Adrenal gland (tissue), 12 donors: Measurements from ENCODE around the gene CLCN7. TPM values are rescaled to one million over a fixed set of nuclear protein-coding genes. Genes with fewer than 3 reads are reported as not detected.
"Not testable (repeated sequence)": the region's sequence is repeated elsewhere in the genome, so short reads cannot be mapped to it uniquely, and the experiment has no call there.

Experiments
- DNase-seq, 7 donors: peaks; one replicate each; pipeline ENCODE4 v3.0.0-alpha.2; 2019 to 2020
- H3K27ac ChIP-seq, 5 donors: fragments of 200-600 bp; sonication (generic) in 4 of 5; 1 replicate in 3 of 5; 2 replicates in 2 of 5; pipeline versions ENCODE4 v1.5.1 to v1.8.0; 2016 to 2020; ENCODE audit warnings: mild to moderate bottlenecking in 1 of 5
- H3K27me3 ChIP-seq: fragments of 200-600 bp; 2 replicates; pipeline ENCODE4 v1.8.0; 2021
- H3K36me3 ChIP-seq, 2 donors: fragments of 200-600 bp; replicated peaks in 1 of 2; 1 replicate in 1 of 2; 2 replicates in 1 of 2; pipeline versions ENCODE4 v1.5.1 to v1.8.0; 2018 to 2022
- H3K4me1 ChIP-seq, 2 donors: fragments of 200-600 bp; replicated peaks in 1 of 2; 1 replicate in 1 of 2; 2 replicates in 1 of 2; pipeline versions ENCODE4 v1.5.1 to v1.8.0; 2018 to 2021
- H3K4me3 ChIP-seq, 4 donors: fragments of 200-600 bp; sonication (generic) in 3 of 4; one replicate each; pipeline ENCODE4 v1.5.1; 2016 to 2018
- H3K9me3 ChIP-seq, 3 donors: fragments of 200-600 bp; sonication (generic) in 1 of 3; replicated peaks in 1 of 3; 1 replicate in 2 of 3; 2 replicates in 1 of 3; pipeline versions ENCODE4 v1.5.1 to v1.8.0; 2016 to 2021
- POLR2A ChIP-seq, 2 donors: fragments of 450-650 bp; IDR thresholded peaks; one replicate each; pipeline ENCODE4 v1.6.1; 2017; ENCODE audit warnings: antibody characterized with exemption in 2 of 2, mild to moderate bottlenecking in 2 of 2, moderate library complexity in 1 of 2
- WGBS, 4 donors: extraction: QIAGEN DNeasy Blood & Tissue Kit in 2 of 4; methylation state at CpG; one replicate each; pipeline versions ENCODE4 v1.1.5 to v1.1.7; 2013 to 2017; 5-methylcytosine and 5-hydroxymethylcytosine counted together
- intact Hi-C, 2 donors: fragments of 100-400 bp; cut with DNase I; formaldehyde crosslinking; loops; one replicate each; pipeline versions ENCODE4 v1.14.1 to v1.15.0; 2022 to 2023
- polyA plus RNA-seq, 3 donors: library from polyadenylated mRNA; stranded (reverse); fragments of 200-250 nt in 2 of 3; fragments of 350-450 nt in 1 of 3; fragmentation: Illumina TruSeq in 1 of 3; extraction: RNeasy Lipid Tissue Mini Kit (QIAGEN cat#74804) in 1 of 3; gene quantifications; one replicate each; pipeline ENCODE4 v1.2.3, GENCODE V29; 2013 to 2014
- total RNA-seq, 9 donors: library from RNA; depleted of rRNA in 4 of 9; stranded (reverse); fragments of >200 nt in 4 of 9; fragments of 120-200 nt in 1 of 9; fragmentation: NEBNext Ultra II Directional in 1 of 9; extraction: Animal tissue kit (Norgen Biotek cat#: 25700) in 1 of 9; gene quantifications; one replicate each; pipeline versions ENCODE4 v1.1.0 to v1.2.4, GENCODE V29; 2013 to 2023
- TF ChIP-seq, protein P1 (sequence below), 6 experiments: fragments of 450-650 bp in 4 of 6; fragments of 200-600 bp in 2 of 6; sonication (generic) in 1 of 6; IDR thresholded peaks; 1 replicate in 5 of 6; 2 replicates in 1 of 6; pipeline versions ENCODE4 v1.5.1 to v1.8.0; 2016 to 2021; ENCODE audit warnings: antibody characterized with exemption in 6 of 6, mild to moderate bottlenecking in 2 of 6, moderate library complexity in 1 of 6
- donor health status: healthy with polysubstance abuse.
- donor health status: Bipolar disorder and iron deficiency.
- donor health status: DM: yes; HTN: yes; CAD: no.
- donor health status: DM: no; HTN: no; CAD: no.
- donor health status: DM: no; HTN: no; CAD: no.
- donor health status: DM: yes; HTN: yes; CAD: no.

Gene CLCN7
- total and polyA plus RNA-seq, 12 donors, result 25.3 to 369 (median 127) TPM

DNA sequence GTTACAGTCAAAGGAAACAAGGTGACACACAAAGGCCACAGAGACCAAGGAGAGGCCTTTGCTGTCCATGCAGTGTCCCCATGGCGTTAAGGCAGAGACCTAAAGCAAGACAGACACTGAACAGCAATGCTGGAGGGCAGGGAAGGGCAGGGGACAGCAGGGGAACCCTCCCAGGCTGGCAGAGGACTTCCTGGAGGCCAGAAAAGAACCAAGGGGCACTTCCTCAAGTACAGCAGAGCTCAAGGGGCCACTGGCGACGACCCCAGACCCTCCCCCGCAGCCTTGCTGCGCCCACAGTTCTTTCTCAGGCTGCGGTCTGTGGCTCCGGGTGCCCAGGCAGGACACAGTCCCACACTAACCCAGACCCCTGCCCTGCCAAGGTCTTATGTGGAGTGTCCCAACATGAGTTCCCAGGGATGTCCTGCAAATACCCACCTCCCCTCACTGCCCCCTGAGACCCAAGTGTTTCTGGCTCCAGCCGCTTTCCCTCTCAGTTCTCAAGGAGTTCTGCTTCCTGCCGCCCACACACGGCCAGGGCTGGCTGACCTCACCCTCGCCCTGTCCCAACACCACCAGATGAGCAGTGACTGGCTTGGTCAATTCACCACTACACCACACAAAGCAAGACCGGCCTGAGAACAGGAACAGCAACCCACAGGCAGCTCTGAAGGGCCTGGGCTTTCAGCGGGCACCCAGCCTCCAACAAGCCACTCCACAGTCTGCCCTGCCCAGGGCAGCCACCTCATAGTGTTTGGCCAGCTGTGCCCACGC lies 4.2 kb downstream of the CLCN7 start:
- intact Hi-C loops, result no loop called here
- Histone ChIP-seq H3K36me3 (no peaks in the 10 kb centered on the region), H3K4me3 (no peak overlapping the region), H3K27me3 (no peaks in the 10 kb centered on the region), H3K9me3 (no peaks in the 10 kb centered on the region), H3K4me1 (peaks cover 28 to 59% of the 10 kb centered on the region in 2 donors), H3K27ac (peak overlapping the region in 4 of 5 donors; percentile 42 to 86 (median 58))
- peak in 6 of 7 donors; percentile 41 to 75 (median 64) for DNase-seq
- 52 to 67% (median 63%) methylated on average over 7 to 14 of the region's 14 CpGs for WGBS, 4 donors
- TF ChIP-seq, protein P1, sequence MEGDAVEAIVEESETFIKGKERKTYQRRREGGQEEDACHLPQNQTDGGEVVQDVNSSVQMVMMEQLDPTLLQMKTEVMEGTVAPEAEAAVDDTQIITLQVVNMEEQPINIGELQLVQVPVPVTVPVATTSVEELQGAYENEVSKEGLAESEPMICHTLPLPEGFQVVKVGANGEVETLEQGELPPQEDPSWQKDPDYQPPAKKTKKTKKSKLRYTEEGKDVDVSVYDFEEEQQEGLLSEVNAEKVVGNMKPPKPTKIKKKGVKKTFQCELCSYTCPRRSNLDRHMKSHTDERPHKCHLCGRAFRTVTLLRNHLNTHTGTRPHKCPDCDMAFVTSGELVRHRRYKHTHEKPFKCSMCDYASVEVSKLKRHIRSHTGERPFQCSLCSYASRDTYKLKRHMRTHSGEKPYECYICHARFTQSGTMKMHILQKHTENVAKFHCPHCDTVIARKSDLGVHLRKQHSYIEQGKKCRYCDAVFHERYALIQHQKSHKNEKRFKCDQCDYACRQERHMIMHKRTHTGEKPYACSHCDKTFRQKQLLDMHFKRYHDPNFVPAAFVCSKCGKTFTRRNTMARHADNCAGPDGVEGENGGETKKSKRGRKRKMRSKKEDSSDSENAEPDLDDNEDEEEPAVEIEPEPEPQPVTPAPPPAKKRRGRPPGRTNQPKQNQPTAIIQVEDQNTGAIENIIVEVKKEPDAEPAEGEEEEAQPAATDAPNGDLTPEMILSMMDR (IDR thresholded peaks at IDR 0.05), result no peak
- peak in 1 of 2 donors; percentile 38 for TF ChIP-seq POLR2A (IDR thresholded peaks at IDR 0.05)

DNA sequence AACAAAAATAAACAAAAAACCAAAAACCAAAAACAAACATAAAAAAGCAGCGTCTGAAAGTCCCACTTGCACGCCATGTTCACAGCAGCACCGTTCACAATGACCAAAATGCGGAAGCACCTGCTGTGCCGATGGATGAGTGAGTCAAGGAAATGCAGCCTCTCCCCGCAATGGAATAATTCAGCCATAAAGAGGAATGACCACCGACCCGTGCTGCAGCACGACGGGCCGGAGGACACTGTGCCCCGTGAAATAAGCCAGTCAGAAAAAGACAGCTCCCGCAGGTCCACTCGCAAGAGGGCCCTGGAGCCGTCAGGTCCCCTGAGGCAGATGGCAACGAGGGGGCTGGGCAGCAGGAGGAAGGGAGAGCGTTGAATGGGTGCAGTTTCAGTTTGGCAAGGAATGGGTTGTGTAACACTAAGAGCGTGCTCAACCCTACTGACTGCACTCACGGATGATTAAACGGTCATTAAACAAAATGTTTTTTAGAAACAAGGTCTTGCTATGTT lies 5.1 kb downstream of the CLCN7 start:
- H3K4me3 ChIP-seq, result no peak overlapping the region
- H3K9me3 ChIP-seq, result no peaks in the 10 kb centered on the region
- peaks cover 21 to 55% of the 10 kb centered on the region in 2 donors for H3K4me1 ChIP-seq
- intact Hi-C loops, result no loop called here
- TF ChIP-seq, protein P1 (IDR thresholded peaks at IDR 0.05), result no peak
- TF ChIP-seq POLR2A (IDR thresholded peaks at IDR 0.05), result no peak
- DNase-seq, result no peak
- no peaks in the 10 kb centered on the region for H3K36me3 ChIP-seq
- H3K27me3 ChIP-seq, result no peaks in the 10 kb centered on the region
- peak overlapping the region in 2 of 5 donors; percentile 65 to 86 for H3K27ac ChIP-seq
- 67 to 78% (median 70%) methylated on average over 19 to 20 of the region's 20 CpGs for WGBS, 4 donors

DNA sequence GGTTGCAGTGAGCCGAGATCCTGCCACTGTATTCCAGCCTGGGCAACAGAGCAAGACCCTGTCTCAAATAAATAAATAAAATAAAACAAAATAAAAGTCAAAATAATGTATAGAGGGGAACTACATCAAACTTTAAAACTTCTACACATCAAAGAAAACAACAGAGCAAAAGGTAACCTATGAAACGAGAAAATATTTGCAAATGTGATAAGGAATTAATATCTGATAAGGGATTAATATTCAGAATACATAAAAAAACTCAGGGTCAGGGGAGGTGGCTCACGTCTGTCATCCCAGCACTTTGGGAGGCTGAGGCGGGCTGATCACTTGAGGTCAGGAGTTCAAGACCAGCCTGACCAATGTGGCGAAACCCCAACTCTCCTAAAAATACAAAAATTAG lies 5.7 kb downstream of the CLCN7 start:
- DNase-seq, H3K4me3 ChIP-seq, intact Hi-C loops, H3K9me3 ChIP-seq, H3K27me3 ChIP-seq, H3K36me3 ChIP-seq: not testable (repeated sequence)
- WGBS, 4 donors, result 61 to 80% (median 72%) methylated on average over 5 of the region's 5 CpGs
- Histone ChIP-seq H3K4me1 (peaks cover 21 to 52% of the 10 kb centered on the region in 2 donors), H3K27ac (peak overlapping the region in 3 of 5 donors; percentile 51 to 86 (median 79))

DNA sequence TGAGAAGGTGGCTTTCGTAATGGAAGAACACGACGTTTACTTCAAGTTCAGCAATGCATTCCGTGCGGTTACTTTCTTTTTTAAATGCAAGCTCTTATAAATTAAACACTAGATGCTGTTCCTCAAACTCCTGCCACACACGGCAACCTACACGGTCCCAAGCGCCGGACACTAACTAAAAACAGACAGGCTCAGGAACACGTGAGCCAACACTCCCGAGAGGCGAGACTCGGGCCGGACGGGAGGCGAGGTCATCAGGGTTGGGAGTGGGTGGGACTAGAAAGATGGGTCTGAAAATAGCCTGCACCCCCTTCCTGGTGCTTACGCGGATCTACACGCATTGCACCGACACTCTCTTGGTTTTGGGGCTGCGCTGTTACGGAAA lies 6.4 kb downstream of the CLCN7 start:
- intact Hi-C loops, result no loop called here
- WGBS, 4 donors, result 38 to 64% (median 54%) methylated on average over 22 of the region's 22 CpGs

More for the DNA sequence above, 6.4 kb downstream of the CLCN7 start:
- H3K4me3 ChIP-seq, result no peak overlapping the region
- H3K9me3 ChIP-seq, result no peaks in the 10 kb centered on the region
- H3K27ac ChIP-seq, result peak overlapping the region; percentile 57 to 89 (median 79)
- peaks cover 15 to 45% of the 10 kb centered on the region in 2 donors for H3K4me1 ChIP-seq
- peak in 5 of 7 donors; percentile 52 to 68 (median 59) for DNase-seq
- no peaks in the 10 kb centered on the region for H3K36me3 ChIP-seq
- TF ChIP-seq, protein P1 (IDR thresholded peaks at IDR 0.05), result no peak
- no peak for TF ChIP-seq POLR2A (IDR thresholded peaks at IDR 0.05)
- no peaks in the 10 kb centered on the region for H3K27me3 ChIP-seq
